Astrocyte (in vitro differentiated cells and primary cell): ENCODE data around the gene WDR5. TPM values are rescaled to one million over a fixed set of nuclear protein-coding genes. Genes with fewer than 3 reads are reported as not detected.
A peak's percentile ranks its signal among the peaks of the same experiment; 100 is the strongest.

Experiments
- DNase-seq: peaks from one replicate; pipeline ENCODE4 v3.0.0-alpha.2; 2010; ENCODE audit warnings: low read depth
- FAIRE-seq: peaks from 2 replicates; lab custom pipeline; 2011; peaks lifted over from hg19 to GRCh38; lab: Jason Lieb, UNC
- H2AFZ ChIP-seq: 2 replicates; pipeline ENCODE4 v1.6.0; 2012; ENCODE audit warnings: low read depth, low read length, inconsistent platforms
- H3K27ac ChIP-seq: 2 replicates; pipeline ENCODE4 v1.5.1; 2011; ENCODE audit warnings: low read depth, low read length, inconsistent platforms
- H3K27me3 ChIP-seq: 2 replicates; pipeline ENCODE4 v1.6.0; 2011; ENCODE audit warnings: low read length, inconsistent platforms; ENCODE audit not compliant: insufficient read depth
- H3K36me3 ChIP-seq: 2 replicates; pipeline ENCODE4 v1.5.1; 2011; ENCODE audit warnings: low read length, inconsistent platforms; ENCODE audit not compliant: insufficient read depth
- H3K4me1 ChIP-seq: 2 replicates; pipeline ENCODE4 v1.5.1; 2011; ENCODE audit warnings: low read length, inconsistent platforms; ENCODE audit not compliant: insufficient read depth
- H3K4me2 ChIP-seq: 2 replicates; pipeline ENCODE4 v1.6.0; 2012; ENCODE audit warnings: low read length, inconsistent platforms
- H3K4me3 ChIP-seq: 2 replicates; pipeline ENCODE4 v1.5.1; 2011; ENCODE audit warnings: low read depth, mild to moderate bottlenecking, low read length, inconsistent platforms; ENCODE audit not compliant: insufficient read depth
- H3K79me2 ChIP-seq: 2 replicates; pipeline ENCODE4 v1.6.0; 2012; ENCODE audit warnings: mild to moderate bottlenecking, low read length, inconsistent platforms; ENCODE audit not compliant: insufficient read depth
- H3K9ac ChIP-seq: 2 replicates; pipeline ENCODE4 v1.6.0; 2012; ENCODE audit warnings: mild to moderate bottlenecking, low read length, inconsistent platforms
- H3K9me3 ChIP-seq: 2 replicates; pipeline ENCODE4 v1.5.1; 2012; ENCODE audit warnings: low read depth, mild to moderate bottlenecking, low read length, inconsistent platforms; ENCODE audit not compliant: insufficient read depth
- H4K20me1 ChIP-seq: 2 replicates; pipeline ENCODE4 v1.6.0; 2012; ENCODE audit warnings: low read length, inconsistent platforms; ENCODE audit not compliant: insufficient read depth
- H3K27ac Mint-ChIP-seq: one replicate; pipeline ENCODE4 v1.8.0; 2021; ENCODE audit warnings: mild to moderate bottlenecking, mixed read lengths; ENCODE audit not compliant: unreplicated experiment
- H3K27me3 Mint-ChIP-seq: one replicate; pipeline ENCODE4 v1.8.0; 2021; ENCODE audit warnings: low read depth, mixed read lengths; ENCODE audit not compliant: unreplicated experiment
- H3K36me3 Mint-ChIP-seq: one replicate; pipeline ENCODE4 v1.8.0; 2021; ENCODE audit warnings: low read depth, mixed read lengths; ENCODE audit not compliant: unreplicated experiment
- H3K4me1 Mint-ChIP-seq: one replicate; pipeline ENCODE4 v1.8.0; 2021; ENCODE audit warnings: low read depth, mixed read lengths; ENCODE audit not compliant: unreplicated experiment
- H3K4me3 Mint-ChIP-seq: one replicate; pipeline ENCODE4 v1.8.0; 2021; ENCODE audit warnings: mild to moderate bottlenecking, moderate library complexity, mixed read lengths; ENCODE audit not compliant: unreplicated experiment
- H3K9me3 Mint-ChIP-seq: one replicate; pipeline ENCODE4 v1.8.0; 2021; ENCODE audit warnings: mild to moderate bottlenecking, mixed read lengths; ENCODE audit not compliant: unreplicated experiment
- EZH2 ChIP-seq: IDR thresholded peaks from 2 replicates; pipeline ENCODE4 v1.6.1; 2012; ENCODE audit warnings: mild to moderate bottlenecking, low read length, inconsistent platforms; ENCODE audit not compliant: insufficient read depth
- total RNA-seq: library from RNA; stranded (reverse); gene quantifications from 2 replicates; pipeline ENCODE4 v1.2.1, GENCODE V29; 2021
- TF ChIP-seq, protein P1 (sequence below): IDR thresholded peaks from 2 replicates; pipeline ENCODE4 v1.5.1; 2011; ENCODE audit warnings: low read depth, mild to moderate bottlenecking, inconsistent platforms, low read length, moderate library complexity; ENCODE audit not compliant: insufficient read depth

WDR5 gene
- total RNA-seq, 1 donor from 2014 or later: 28.1 TPM

DNA sequence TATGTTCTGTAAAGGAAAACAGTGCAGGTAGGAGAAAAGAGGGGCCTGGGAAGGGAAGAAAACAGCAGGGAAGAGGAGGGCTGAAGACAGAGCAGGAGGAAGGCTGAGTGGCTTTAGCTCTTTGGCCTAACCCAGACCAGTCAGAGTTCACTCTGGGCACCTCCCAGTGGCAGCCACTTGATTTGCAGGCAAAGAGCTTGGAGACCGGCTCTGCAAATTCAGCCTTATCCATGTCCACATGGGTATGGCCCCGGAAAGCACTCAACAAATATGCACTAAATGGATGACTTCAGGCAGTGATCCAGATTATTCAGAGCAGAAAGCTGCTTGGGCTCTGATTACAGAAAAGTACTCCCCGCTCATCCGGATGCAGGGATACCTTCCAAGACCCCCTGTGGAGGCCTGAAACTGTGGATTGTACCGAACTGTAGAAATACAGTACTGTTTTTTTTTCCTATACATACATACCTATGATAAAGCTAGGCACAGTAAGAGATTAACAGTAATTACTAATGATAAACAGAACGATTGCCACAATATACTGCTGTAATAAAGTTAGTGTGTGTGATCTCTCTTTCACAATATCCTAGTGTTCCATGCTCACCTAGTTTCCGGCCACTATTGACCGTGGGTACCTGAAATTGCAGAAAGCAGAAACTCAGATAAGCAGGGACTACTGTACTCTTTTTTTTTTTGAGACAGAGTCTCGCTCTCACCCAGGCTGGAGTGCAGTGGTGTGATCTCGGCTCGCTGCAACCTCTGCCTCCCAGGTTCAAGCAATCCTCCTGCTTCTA is 33.1 kb downstream of the WDR5 start:
- H3K4me1 Mint-ChIP-seq: peaks cover 11% of the 10 kb centered on the region
- DNase-seq (no peak), FAIRE-seq (no peak)
- H3K4me1 ChIP-seq: peaks cover 8% of the 10 kb centered on the region
- H3K4me3 Mint-ChIP-seq: peak overlapping the region; percentile 45
- no peak overlapping the region for H3K4me2 ChIP-seq
- no peaks in the 10 kb centered on the region for H3K79me2 ChIP-seq
- no peak overlapping the region for H3K4me3 ChIP-seq
- peaks cover 5% of the 10 kb centered on the region for H3K27me3 Mint-ChIP-seq
- no peaks in the 10 kb centered on the region for H3K36me3 ChIP-seq
- no peak overlapping the region for H2AFZ ChIP-seq
- no peak overlapping the region for H3K27ac Mint-ChIP-seq
- H3K27ac ChIP-seq: no peak overlapping the region
- H3K36me3 Mint-ChIP-seq: no peaks in the 10 kb centered on the region
- no peak overlapping the region for H3K9ac ChIP-seq
- H4K20me1 ChIP-seq: no peaks in the 10 kb centered on the region
- H3K27me3 ChIP-seq: no peaks in the 10 kb centered on the region
- no peaks in the 10 kb centered on the region for H3K9me3 ChIP-seq
- TF ChIP-seq EZH2: no peak
- TF ChIP-seq, protein P1, sequence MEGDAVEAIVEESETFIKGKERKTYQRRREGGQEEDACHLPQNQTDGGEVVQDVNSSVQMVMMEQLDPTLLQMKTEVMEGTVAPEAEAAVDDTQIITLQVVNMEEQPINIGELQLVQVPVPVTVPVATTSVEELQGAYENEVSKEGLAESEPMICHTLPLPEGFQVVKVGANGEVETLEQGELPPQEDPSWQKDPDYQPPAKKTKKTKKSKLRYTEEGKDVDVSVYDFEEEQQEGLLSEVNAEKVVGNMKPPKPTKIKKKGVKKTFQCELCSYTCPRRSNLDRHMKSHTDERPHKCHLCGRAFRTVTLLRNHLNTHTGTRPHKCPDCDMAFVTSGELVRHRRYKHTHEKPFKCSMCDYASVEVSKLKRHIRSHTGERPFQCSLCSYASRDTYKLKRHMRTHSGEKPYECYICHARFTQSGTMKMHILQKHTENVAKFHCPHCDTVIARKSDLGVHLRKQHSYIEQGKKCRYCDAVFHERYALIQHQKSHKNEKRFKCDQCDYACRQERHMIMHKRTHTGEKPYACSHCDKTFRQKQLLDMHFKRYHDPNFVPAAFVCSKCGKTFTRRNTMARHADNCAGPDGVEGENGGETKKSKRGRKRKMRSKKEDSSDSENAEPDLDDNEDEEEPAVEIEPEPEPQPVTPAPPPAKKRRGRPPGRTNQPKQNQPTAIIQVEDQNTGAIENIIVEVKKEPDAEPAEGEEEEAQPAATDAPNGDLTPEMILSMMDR: peak; percentile 19
- H3K9me3 Mint-ChIP-seq: no peaks in the 10 kb centered on the region

DNA sequence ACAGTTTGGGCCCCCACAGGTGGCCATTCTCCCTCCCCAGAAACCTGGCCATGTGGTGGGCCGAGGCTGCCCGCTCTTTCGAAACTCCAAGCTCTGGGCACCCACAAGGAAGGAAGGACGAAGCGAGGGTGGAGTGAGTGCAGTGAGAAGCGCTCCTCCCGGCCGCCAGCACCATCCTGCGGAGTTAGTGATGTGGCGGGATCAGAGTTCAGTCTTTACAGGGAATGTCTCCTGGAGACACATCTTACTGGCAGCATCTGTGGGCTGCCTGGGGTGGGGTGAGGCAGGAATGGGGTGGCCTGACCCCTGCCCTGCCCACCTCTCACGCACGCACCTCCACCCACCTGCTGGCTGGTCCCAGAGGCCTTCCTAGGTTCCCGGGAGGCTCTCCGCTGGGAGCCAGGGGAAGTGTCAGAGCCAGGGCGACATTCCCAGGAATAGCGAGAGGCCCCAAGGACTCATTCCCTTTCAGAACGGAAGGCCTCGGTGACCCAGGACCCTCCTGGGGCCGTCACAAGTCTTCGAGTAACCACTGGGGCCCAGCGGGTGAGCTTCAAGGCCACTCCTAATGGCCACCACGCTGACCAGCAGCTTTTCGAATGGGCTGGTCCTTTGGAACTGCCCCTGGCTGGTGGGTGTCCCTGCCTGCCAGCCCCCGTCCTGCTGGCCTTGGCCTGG is 34.0 kb downstream of the WDR5 start:
- H3K36me3 ChIP-seq: no peaks in the 10 kb centered on the region
- no peak overlapping the region for H3K4me3 ChIP-seq
- H3K27me3 ChIP-seq: no peaks in the 10 kb centered on the region
- no peaks in the 10 kb centered on the region for H3K36me3 Mint-ChIP-seq
- peak overlapping the region; percentile 45 for H3K4me3 Mint-ChIP-seq
- peaks cover 8% of the 10 kb centered on the region for H3K4me1 ChIP-seq
- peaks cover 11% of the 10 kb centered on the region for H3K27me3 Mint-ChIP-seq
- TF ChIP-seq, protein P1: no peak
- TF ChIP-seq EZH2: no peak
- peaks cover 11% of the 10 kb centered on the region for H3K4me1 Mint-ChIP-seq
- no peak overlapping the region for H3K4me2 ChIP-seq
- H3K9me3 ChIP-seq: no peaks in the 10 kb centered on the region
- H4K20me1 ChIP-seq: no peaks in the 10 kb centered on the region
- DNase-seq (no peak), FAIRE-seq (no peak)
- no peak overlapping the region for H3K27ac Mint-ChIP-seq
- H3K27ac ChIP-seq: no peak overlapping the region
- H3K9me3 Mint-ChIP-seq: no peaks in the 10 kb centered on the region
- no peak overlapping the region for H2AFZ ChIP-seq
- H3K79me2 ChIP-seq: no peaks in the 10 kb centered on the region
- no peak overlapping the region for H3K9ac ChIP-seq
